ENCODE results near the gene RGCC. TPM values are rescaled to one million over a fixed set of nuclear protein-coding genes. Genes with fewer than 3 reads are reported as not detected.

RGCC gene
- total and polyA plus RNA-seq, 2 of the 4 experiments (the other 2 are of a cell fraction) = 7.5 to 7.6 TPM

DNA sequence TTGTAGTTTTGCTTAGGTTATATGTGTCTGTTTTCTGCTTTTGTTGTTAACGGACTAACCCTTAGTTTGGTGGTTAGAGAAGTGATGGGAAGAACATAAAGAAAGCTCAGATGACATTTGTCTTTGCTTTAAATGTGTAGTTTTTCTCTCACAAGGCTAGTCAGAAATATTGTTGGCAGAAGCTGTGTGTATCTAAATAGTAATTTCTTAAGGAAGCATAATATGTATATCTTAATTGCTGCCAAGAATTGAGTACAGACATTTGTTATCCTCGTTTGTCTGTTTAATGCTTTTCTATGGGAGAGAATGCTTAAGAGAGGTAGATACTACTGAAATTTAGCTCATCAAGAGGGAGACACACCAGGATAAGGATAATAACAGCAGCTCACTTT, 2.7 kb downstream of the RGCC start:
- Histone ChIP-seq H4K91ac (ENCODE audit: insufficient read depth, low read depth, low read length) (no peak overlapping the region), H3K9ac (ENCODE audit: low read depth, low read length) (peak overlapping the region; percentile 76), H3K4me2 (ENCODE audit: low read depth, low read length) (peak overlapping the region; percentile 97), H2AK9ac (replicated peaks; ENCODE audit: low read depth, low read length, poor library complexity) (no peak overlapping the region), H2BK5ac (ENCODE audit: low read depth, low read length, poor library complexity, severe bottlenecking) (no peak overlapping the region), H2BK20ac (ENCODE audit: low read depth, low read length) (no peak overlapping the region), H4K5ac (ENCODE audit: low read depth, low read length) (no peak overlapping the region; the same call in 1 of the 2 replicates), H3K27me3 (ENCODE audit: control insufficient read depth, insufficient read depth, low read length) (peaks cover 10% of the 10 kb centered on the region), H3K9me1 (ENCODE audit: insufficient read depth, low read length) (peaks cover 8% of the 10 kb centered on the region), H3K23ac (ENCODE audit: low read depth, low read length) (no peak overlapping the region), H4K8ac (ENCODE audit: low read depth in 2 of 2, low read length in 2 of 2) (no peak overlapping the region; a peak in 1 of 4 replicates), H3K36me3 (ENCODE audit: control insufficient read depth, insufficient read depth, low read length) (peaks cover 51% of the 10 kb centered on the region), H2BK15ac (ENCODE audit: low read depth, low read length) (no peak overlapping the region), H3K4ac (ENCODE audit: low read depth, low read length) (no peak overlapping the region), H3K27ac (ENCODE audit: insufficient read depth, low read length) (no peak overlapping the region; the same call in 1 of the 2 replicates), H3K9me3 (ENCODE audit: control insufficient read depth, insufficient read depth, low read length) (no peaks in the 10 kb centered on the region), H3K79me1 (ENCODE audit: low read depth in 1 of 2, low read length in 2 of 2) (peaks cover 14 to 49% of the 10 kb centered on the region in 2 experiments), H2AK5ac (ENCODE audit: low read depth, low read length) (no peak overlapping the region), H2BK120ac (ENCODE audit: low read depth, low read length) (no peak overlapping the region), H2AFZ (replicated peaks; ENCODE audit: low read length, poor library complexity) (no peak overlapping the region), H3K14ac (replicated peaks; ENCODE audit: low read depth, low read length) (0 out of 2 replicates have a peak overlapping the region, but pooled peaks have one; percentile 18), H4K20me1 (ENCODE audit: insufficient read depth, low read length) (peaks cover 41% of the 10 kb centered on the region), H3K18ac (ENCODE audit: low read depth, low read length) (peak overlapping the region; percentile 82; the same call in 1 of the 2 replicates), H3K4me3 (ENCODE audit: insufficient read depth, low read depth, low read length) (peak overlapping the region; percentile 81), H3K4me1 (ENCODE audit: control insufficient read depth, insufficient read depth, low read length) (peaks cover 19% of the 10 kb centered on the region), H3K56ac (ENCODE audit: extremely low read depth, insufficient read depth, low read length) (peak overlapping the region; percentile 8; the same call in 1 of the 2 replicates)
- 67% methylated on average over 1 of the region's 2 CpGs; no CpG with 5 or more reads in 1 of the 2 experiments for WGBS, 2 experiments (ENCODE audit: extremely low coverage in 2 of 2, insufficient read length in 1 of 2)
- no peak for TF ChIP-seq NFE2L2 (IDR thresholded peaks at IDR 0.05; ENCODE audit: low read depth, low read length)
- TF ChIP-seq RFX5 (IDR thresholded peaks at IDR 0.05; ENCODE audit: low read depth, low read length) = no peak
- no peak for TF ChIP-seq SMC3 (IDR thresholded peaks at IDR 0.05; ENCODE audit: low read depth, low read length)
- TF ChIP-seq, protein P1, sequence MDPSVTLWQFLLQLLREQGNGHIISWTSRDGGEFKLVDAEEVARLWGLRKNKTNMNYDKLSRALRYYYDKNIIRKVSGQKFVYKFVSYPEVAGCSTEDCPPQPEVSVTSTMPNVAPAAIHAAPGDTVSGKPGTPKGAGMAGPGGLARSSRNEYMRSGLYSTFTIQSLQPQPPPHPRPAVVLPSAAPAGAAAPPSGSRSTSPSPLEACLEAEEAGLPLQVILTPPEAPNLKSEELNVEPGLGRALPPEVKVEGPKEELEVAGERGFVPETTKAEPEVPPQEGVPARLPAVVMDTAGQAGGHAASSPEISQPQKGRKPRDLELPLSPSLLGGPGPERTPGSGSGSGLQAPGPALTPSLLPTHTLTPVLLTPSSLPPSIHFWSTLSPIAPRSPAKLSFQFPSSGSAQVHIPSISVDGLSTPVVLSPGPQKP (IDR thresholded peaks at IDR 0.05; ENCODE audit: borderline replicate concordance, low read depth, low read length) = no peak
- TF ChIP-seq, protein P2, sequence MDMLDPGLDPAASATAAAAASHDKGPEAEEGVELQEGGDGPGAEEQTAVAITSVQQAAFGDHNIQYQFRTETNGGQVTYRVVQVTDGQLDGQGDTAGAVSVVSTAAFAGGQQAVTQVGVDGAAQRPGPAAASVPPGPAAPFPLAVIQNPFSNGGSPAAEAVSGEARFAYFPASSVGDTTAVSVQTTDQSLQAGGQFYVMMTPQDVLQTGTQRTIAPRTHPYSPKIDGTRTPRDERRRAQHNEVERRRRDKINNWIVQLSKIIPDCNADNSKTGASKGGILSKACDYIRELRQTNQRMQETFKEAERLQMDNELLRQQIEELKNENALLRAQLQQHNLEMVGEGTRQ (IDR thresholded peaks at IDR 0.05; ENCODE audit: low read depth, low read length) = no peak
- no peak for TF ChIP-seq BHLHE40 (IDR thresholded peaks at IDR 0.05; ENCODE audit: low read depth, low read length)
- no peak for TF ChIP-seq POLR2A (IDR thresholded peaks at IDR 0.05; ENCODE audit: low read depth, low read length)
- no peak for TF ChIP-seq FOS (IDR thresholded peaks at IDR 0.05; ENCODE audit: low read depth, low read length)
- TF ChIP-seq, protein P3, sequence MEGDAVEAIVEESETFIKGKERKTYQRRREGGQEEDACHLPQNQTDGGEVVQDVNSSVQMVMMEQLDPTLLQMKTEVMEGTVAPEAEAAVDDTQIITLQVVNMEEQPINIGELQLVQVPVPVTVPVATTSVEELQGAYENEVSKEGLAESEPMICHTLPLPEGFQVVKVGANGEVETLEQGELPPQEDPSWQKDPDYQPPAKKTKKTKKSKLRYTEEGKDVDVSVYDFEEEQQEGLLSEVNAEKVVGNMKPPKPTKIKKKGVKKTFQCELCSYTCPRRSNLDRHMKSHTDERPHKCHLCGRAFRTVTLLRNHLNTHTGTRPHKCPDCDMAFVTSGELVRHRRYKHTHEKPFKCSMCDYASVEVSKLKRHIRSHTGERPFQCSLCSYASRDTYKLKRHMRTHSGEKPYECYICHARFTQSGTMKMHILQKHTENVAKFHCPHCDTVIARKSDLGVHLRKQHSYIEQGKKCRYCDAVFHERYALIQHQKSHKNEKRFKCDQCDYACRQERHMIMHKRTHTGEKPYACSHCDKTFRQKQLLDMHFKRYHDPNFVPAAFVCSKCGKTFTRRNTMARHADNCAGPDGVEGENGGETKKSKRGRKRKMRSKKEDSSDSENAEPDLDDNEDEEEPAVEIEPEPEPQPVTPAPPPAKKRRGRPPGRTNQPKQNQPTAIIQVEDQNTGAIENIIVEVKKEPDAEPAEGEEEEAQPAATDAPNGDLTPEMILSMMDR (conservative IDR thresholded peaks at IDR 0.05; ENCODE audit: low read depth, low read length) = no peak
- TF ChIP-seq CHD1 (IDR thresholded peaks at IDR 0.05; ENCODE audit: low read depth, low read length) = no peak
- TF ChIP-seq RCOR1 (IDR thresholded peaks at IDR 0.05; ENCODE audit: insufficient replicate concordance, low read length) = no peak
- TF ChIP-seq MXI1 (IDR thresholded peaks at IDR 0.05; ENCODE audit: borderline replicate concordance, low read depth, low read length) = no peak
- TF ChIP-seq CEBPB (IDR thresholded peaks at IDR 0.05; ENCODE audit: low read depth, low read length) = no peak
- ChIA-PET POLR2A (ENCODE audit: unreplicated experiment) (no interaction called here), CTCF (interaction anchor here (0.8 to 2.5 kb wide), 9 partner anchors 46 to 192 kb away, joined by 3 to 18 read pairs (median 5); no protein-coding TSS in a partner anchor)
- dilution Hi-C loops (cut with HindIII; ENCODE audit: low sequenced_read_pairs, unreplicated experiment) (no loop called here), in situ Hi-C loops (cut with MboI; ENCODE audit: low sequenced_read_pairs) (loop anchor here (25.0 kb wide), 1 partner anchor 177 kb away; no protein-coding TSS in a partner anchor), intact Hi-C loops (cut with micrococcal nuclease) (no loop called here)
- no TSS peak for BruUV-seq (replicated peaks)
- DNase-seq (no peak), ATAC-seq (ENCODE audit: low read depth) (no peak)
